Measurements from ENCODE around the gene CD72. TPM values are rescaled to one million over a fixed set of nuclear protein-coding genes. Genes with fewer than 3 reads are reported as not detected.
"Not testable (repeated sequence)": the region's sequence is repeated elsewhere in the genome, so short reads cannot be mapped to it uniquely, and the experiment has no call there.

Gene CD72
- polyA plus RNA-seq, 2 of the 4 experiments (the other 2 are of a cell fraction) = 0.44 to 1.2 TPM

DNA sequence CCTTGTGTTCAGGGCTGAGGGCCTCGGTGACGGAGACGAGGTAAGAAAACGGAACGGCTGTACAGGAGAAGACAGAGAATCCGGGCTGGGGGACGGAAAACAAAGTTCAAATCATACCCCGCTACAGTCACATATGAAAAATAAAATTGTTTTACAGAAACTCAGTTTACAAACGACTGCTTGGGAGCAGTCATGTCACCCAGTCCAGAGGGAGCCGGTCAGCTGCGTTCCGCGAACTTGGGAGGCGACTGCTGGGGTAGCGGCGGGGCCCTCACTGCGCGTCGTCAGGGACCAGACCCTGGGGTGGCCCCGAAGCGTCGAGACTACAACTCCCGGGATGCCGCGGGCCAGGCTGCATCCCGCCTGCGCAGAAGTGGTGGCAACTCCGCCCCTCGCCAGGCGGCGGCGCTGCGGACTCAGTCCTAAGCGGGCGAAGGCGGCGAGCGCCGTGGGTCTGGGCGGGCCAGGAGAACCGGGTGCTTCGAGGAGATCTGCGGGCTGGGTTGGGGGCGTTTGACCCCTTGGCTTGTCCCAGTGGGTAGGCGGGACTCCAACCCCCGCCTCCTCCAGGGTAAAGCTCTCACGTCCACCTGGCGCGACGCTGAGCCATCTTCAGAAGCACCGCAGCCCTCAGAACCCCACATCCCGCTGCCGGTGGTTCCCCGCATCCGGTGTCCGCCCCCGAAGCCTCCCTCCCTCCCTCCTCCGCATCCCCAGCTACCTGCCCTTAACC, 28.5 kb upstream of the CD72 start (continued):
- TF ChIP-seq, protein P1, sequence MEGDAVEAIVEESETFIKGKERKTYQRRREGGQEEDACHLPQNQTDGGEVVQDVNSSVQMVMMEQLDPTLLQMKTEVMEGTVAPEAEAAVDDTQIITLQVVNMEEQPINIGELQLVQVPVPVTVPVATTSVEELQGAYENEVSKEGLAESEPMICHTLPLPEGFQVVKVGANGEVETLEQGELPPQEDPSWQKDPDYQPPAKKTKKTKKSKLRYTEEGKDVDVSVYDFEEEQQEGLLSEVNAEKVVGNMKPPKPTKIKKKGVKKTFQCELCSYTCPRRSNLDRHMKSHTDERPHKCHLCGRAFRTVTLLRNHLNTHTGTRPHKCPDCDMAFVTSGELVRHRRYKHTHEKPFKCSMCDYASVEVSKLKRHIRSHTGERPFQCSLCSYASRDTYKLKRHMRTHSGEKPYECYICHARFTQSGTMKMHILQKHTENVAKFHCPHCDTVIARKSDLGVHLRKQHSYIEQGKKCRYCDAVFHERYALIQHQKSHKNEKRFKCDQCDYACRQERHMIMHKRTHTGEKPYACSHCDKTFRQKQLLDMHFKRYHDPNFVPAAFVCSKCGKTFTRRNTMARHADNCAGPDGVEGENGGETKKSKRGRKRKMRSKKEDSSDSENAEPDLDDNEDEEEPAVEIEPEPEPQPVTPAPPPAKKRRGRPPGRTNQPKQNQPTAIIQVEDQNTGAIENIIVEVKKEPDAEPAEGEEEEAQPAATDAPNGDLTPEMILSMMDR (IDR thresholded peaks at IDR 0.05) = peak; percentile 87
- TF ChIP-seq NFE2L2 (conservative IDR thresholded peaks at IDR 0.05; ENCODE audit: low read length) = no peak
- TF ChIP-seq, protein P2, sequence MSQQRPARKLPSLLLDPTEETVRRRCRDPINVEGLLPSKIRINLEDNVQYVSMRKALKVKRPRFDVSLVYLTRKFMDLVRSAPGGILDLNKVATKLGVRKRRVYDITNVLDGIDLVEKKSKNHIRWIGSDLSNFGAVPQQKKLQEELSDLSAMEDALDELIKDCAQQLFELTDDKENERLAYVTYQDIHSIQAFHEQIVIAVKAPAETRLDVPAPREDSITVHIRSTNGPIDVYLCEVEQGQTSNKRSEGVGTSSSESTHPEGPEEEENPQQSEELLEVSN (IDR thresholded peaks at IDR 0.05; ENCODE audit: borderline replicate concordance, low read depth) = peak; percentile 87; the same call in 1 of the 2 replicates
- TF ChIP-seq POLR2A (IDR thresholded peaks at IDR 0.05; ENCODE audit: low read length) = peak; percentile 66
- TF ChIP-seq, protein P3, sequence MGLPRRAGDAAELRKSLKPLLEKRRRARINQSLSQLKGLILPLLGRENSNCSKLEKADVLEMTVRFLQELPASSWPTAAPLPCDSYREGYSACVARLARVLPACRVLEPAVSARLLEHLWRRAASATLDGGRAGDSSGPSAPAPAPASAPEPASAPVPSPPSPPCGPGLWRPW (IDR thresholded peaks at IDR 0.05) = no peak
- no peak for TF ChIP-seq HOXB5 (CRISPR knock-in tag; IDR thresholded peaks at IDR 0.05)
- no peak for TF ChIP-seq SREBF2 (IDR thresholded peaks at IDR 0.05)
- TF ChIP-seq FOSL2 (IDR thresholded peaks at IDR 0.05) = no peak
- TF ChIP-seq FOSL2 (CRISPR knock-in tag; IDR thresholded peaks at IDR 0.05) = no peak
- TF ChIP-seq ZNF302 (CRISPR knock-in tag; IDR thresholded peaks at IDR 0.05) = no peak
- TF ChIP-seq SMC3 (IDR thresholded peaks at IDR 0.05) = peak; percentile 75
- TF ChIP-seq FOSB (CRISPR knock-in tag; IDR thresholded peaks at IDR 0.05) = no peak

DNA sequence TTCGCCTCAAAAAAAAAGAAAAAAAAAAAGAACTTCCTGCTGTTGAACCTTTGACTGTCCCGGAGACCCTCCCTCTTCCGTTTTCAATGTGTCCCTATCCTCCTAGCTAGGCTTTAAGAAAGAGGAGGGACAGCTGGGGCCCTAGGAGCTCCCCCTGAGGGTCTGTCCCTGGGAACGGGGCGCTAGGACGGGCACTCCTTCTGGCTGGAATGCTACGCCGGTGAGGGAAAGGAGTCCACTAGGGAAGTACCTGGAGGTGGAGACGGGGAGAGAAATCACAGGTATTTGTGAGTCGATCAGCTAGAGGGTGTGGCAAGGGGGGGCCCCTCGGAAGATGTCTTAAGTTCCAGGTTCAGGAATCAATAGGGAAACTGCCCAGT, 27.9 kb upstream of the CD72 start:
- Histone ChIP-seq H3K27ac (peak overlapping the region; percentile 92 to 93), H3K4me1 (peaks cover 9% of the 10 kb centered on the region), H3K4me3 (peak overlapping the region; percentile 52), H3K4me2 (peak overlapping the region; percentile 100), H3K9me3 (no peaks in the 10 kb centered on the region)
- 51% methylated on average over 11 of the region's 11 CpGs for WGBS (ENCODE audit: missing lambda C conversion rate)
- ATAC-seq = peak; percentile 11 to 34; a peak in 3 of 6 replicates
- no peak for DNase-seq (ENCODE audit: low read depth in 1 of 2, low spot score in 1 of 2)
- TF ChIP-seq EP300 (IDR thresholded peaks at IDR 0.05) (no peak), TFCP2L1 (CRISPR knock-in tag; IDR thresholded peaks at IDR 0.05) (no peak), HEYL (CRISPR knock-in tag; IDR thresholded peaks at IDR 0.05) (no peak), ZSCAN20 (CRISPR knock-in tag; IDR thresholded peaks at IDR 0.05) (no peak), POLR2A (IDR thresholded peaks at IDR 0.05; ENCODE audit: low read length) (no peak), CBX8 (IDR thresholded peaks at IDR 0.05) (no peak), RCOR1 (IDR thresholded peaks at IDR 0.05; ENCODE audit: low read depth, low read length) (no peak), ZNF302 (CRISPR knock-in tag; IDR thresholded peaks at IDR 0.05) (no peak), ZFP36 (IDR thresholded peaks at IDR 0.05; ENCODE audit: borderline replicate concordance, partially characterized antibody) (no peak), RFX5 (IDR thresholded peaks at IDR 0.05) (no peak)
- TF ChIP-seq, protein P1 (IDR thresholded peaks at IDR 0.05) = no peak
- TF ChIP-seq, protein P4, sequence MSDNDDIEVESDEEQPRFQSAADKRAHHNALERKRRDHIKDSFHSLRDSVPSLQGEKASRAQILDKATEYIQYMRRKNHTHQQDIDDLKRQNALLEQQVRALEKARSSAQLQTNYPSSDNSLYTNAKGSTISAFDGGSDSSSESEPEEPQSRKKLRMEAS (IDR thresholded peaks at IDR 0.05) = no peak
- TF ChIP-seq, protein P5, sequence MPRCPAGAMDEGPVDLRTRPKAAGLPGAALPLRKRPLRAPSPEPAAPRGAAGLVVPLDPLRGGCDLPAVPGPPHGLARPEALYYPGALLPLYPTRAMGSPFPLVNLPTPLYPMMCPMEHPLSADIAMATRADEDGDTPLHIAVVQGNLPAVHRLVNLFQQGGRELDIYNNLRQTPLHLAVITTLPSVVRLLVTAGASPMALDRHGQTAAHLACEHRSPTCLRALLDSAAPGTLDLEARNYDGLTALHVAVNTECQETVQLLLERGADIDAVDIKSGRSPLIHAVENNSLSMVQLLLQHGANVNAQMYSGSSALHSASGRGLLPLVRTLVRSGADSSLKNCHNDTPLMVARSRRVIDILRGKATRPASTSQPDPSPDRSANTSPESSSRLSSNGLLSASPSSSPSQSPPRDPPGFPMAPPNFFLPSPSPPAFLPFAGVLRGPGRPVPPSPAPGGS (IDR thresholded peaks at IDR 0.05) = no peak
- no peak for FAIRE-seq
- POLR2A ChIA-PET = interaction anchor here (0.7 to 1.4 kb wide), 3 partner anchors 12 to 19 kb away, joined by 3 to 4 read pairs (median 3); partner anchors contain the start of genes ARHGEF39, CCDC107 and RMRP
- CTCF ChIA-PET = interaction anchor here (0.7 to 5.9 kb wide), 37 partner anchors 10 to 975 kb away, joined by 3 to 135 read pairs (median 5); partner anchors contain the start of genes ARHGEF39, CCDC107, CREB3 and GBA2

DNA sequence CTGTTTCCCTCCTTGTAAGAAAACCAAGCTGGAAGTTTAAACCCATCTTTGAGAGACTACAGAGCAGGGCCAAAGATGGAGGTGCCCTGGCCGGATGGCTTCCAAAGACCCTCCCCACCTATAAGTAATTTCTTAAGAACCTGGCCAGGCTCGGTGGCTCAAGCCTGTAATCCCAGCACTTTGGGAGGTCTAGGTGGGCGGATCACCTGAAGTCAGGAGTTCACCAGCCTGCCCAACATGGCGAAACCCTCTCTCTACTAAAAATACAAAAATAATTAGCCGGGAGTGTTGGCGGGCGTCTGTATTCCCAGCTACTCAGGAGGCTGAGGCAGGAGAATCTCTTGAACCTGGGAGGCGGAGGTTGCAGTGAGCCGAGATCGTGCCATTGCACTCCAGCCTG, 27.5 kb upstream of the CD72 start:
- FAIRE-seq; ATAC-seq; DNase-seq (ENCODE audit: low read depth in 1 of 2, low spot score in 1 of 2); H3K9me3 ChIP-seq; H3K4me1 ChIP-seq; H3K4me3 ChIP-seq: not testable (repeated sequence)
- WGBS (ENCODE audit: missing lambda C conversion rate) = 90% methylated on average over 10 of the region's 10 CpGs
- Histone ChIP-seq H3K27ac (peak overlapping the region in 1 of 2 experiments; percentile 92; a peak in 1 of 6 replicates), H3K4me2 (peak overlapping the region; percentile 100)
- POLR2A ChIA-PET = interaction anchor here (0.7 to 1.4 kb wide), 3 partner anchors 12 to 19 kb away, joined by 3 to 4 read pairs (median 3); partner anchors contain the start of genes ARHGEF39, CCDC107 and RMRP
- CTCF ChIA-PET = interaction anchor here (0.7 to 5.9 kb wide), 31 partner anchors 10 to 975 kb away, joined by 3 to 135 read pairs (median 6); partner anchors contain the start of genes ARHGEF39, CCDC107, CREB3 and GBA2

Data from A549 (cell line).